H9 (cell line): ENCODE measurements around the gene BCL11B. TPM values are rescaled to one million over a fixed set of nuclear protein-coding genes. Genes with fewer than 3 reads are reported as not detected.

Source experiments
- DNase-seq: peaks from one replicate; pipeline ENCODE4 v3.0.0-alpha.2; 2017
- H2AFZ ChIP-seq: one replicate; pipeline ENCODE4 v1.6.1; 2013; ENCODE audit warnings: mild to moderate bottlenecking, low read length, control low read depth, moderate library complexity
- H2AK5ac ChIP-seq: 2 replicates; pipeline ENCODE4 v1.6.1; 2013; ENCODE audit warnings: low read length, control low read depth, mixed read lengths; ENCODE audit not compliant: insufficient read length
- H2BK120ac ChIP-seq: one replicate; pipeline ENCODE4 v1.6.1; 2013; ENCODE audit warnings: low read depth, mild to moderate bottlenecking, low read length, control low read depth, inconsistent platforms; ENCODE audit not compliant: poor library complexity, severe bottlenecking
- H2BK12ac ChIP-seq: 2 replicates; pipeline ENCODE4 v1.6.1; 2013; ENCODE audit warnings: low read length, control low read depth, mixed read lengths, low read depth; ENCODE audit not compliant: insufficient read length
- H2BK15ac ChIP-seq: 2 replicates; pipeline ENCODE4 v1.6.1; 2013; ENCODE audit warnings: low read depth, low read length, control low read depth
- H2BK20ac ChIP-seq: one replicate; pipeline ENCODE4 v1.6.1; 2013; ENCODE audit warnings: low read depth, mild to moderate bottlenecking, low read length, control low read depth, inconsistent platforms; ENCODE audit not compliant: poor library complexity, severe bottlenecking
- H2BK5ac ChIP-seq: 2 replicates; pipeline ENCODE4 v1.6.1; 2013; ENCODE audit warnings: low read length, control low read depth, mixed read lengths; ENCODE audit not compliant: insufficient read length
- H3K14ac ChIP-seq: 2 replicates; pipeline ENCODE4 v1.6.1; 2013; ENCODE audit warnings: low read length, control low read depth; ENCODE audit not compliant: insufficient read depth
- H3K18ac ChIP-seq: 2 replicates; pipeline ENCODE4 v1.6.1; 2013; ENCODE audit warnings: low read depth, mild to moderate bottlenecking, mixed read lengths, low read length, control low read depth; ENCODE audit not compliant: insufficient read length
- H3K23ac ChIP-seq: 2 replicates; pipeline ENCODE4 v1.6.1; 2013; ENCODE audit warnings: low read length, control low read depth, mixed read lengths, low read depth; ENCODE audit not compliant: insufficient read length
- H3K23me2 ChIP-seq: 2 replicates; pipeline ENCODE4 v1.6.1; 2013; ENCODE audit warnings: low read depth, mild to moderate bottlenecking, mixed read lengths, low read length, control low read depth; ENCODE audit not compliant: insufficient read length, poor library complexity, severe bottlenecking
- H3K27ac ChIP-seq: 2 replicates; pipeline ENCODE4 v1.5.1; 2013; ENCODE audit warnings: low read length, control low read depth, mixed read lengths, low read depth; ENCODE audit not compliant: insufficient read length
- H3K27me3 ChIP-seq: 2 replicates; pipeline ENCODE4 v1.6.1; 2013; ENCODE audit warnings: low read length, control low read depth, inconsistent platforms; ENCODE audit not compliant: insufficient read depth
- H3K4ac ChIP-seq: 2 replicates; pipeline ENCODE4 v1.6.1; 2013; ENCODE audit warnings: low read depth, mild to moderate bottlenecking, control low read depth, inconsistent platforms, low read length, moderate library complexity
- H3K4me1 ChIP-seq: 2 replicates; pipeline ENCODE4 v1.6.1; 2013; ENCODE audit warnings: low read length, control low read depth, inconsistent platforms; ENCODE audit not compliant: insufficient read depth
- H3K4me2 ChIP-seq: 2 replicates; pipeline ENCODE4 v1.6.1; 2013; ENCODE audit warnings: low read length, control low read depth, mixed read lengths; ENCODE audit not compliant: insufficient read length, insufficient read depth
- H3K56ac ChIP-seq: 2 replicates; pipeline ENCODE4 v1.6.1; 2013; ENCODE audit warnings: low read depth, mild to moderate bottlenecking, mixed read lengths, low read length, control low read depth; ENCODE audit not compliant: insufficient read length
- H3K79me1 ChIP-seq: 2 replicates; pipeline ENCODE4 v1.6.1; 2013; ENCODE audit warnings: low read depth, mild to moderate bottlenecking, moderate library complexity, low read length, control low read depth, inconsistent platforms; ENCODE audit not compliant: insufficient read depth, poor library complexity, severe bottlenecking
- H3K79me2 ChIP-seq: 2 replicates; pipeline ENCODE4 v1.6.1; 2013; ENCODE audit warnings: low read length, control low read depth, inconsistent platforms; ENCODE audit not compliant: insufficient read depth
- H3K9ac ChIP-seq: 2 replicates; pipeline ENCODE4 v1.6.1; 2013; ENCODE audit warnings: low read length, control low read depth, mixed read lengths; ENCODE audit not compliant: insufficient read length; ENCODE audit errors: extremely low read depth
- H3K9me3 ChIP-seq: one replicate; pipeline ENCODE4 v1.6.1; 2013; ENCODE audit warnings: low read depth, low read length, inconsistent platforms; ENCODE audit not compliant: control insufficient read depth
- H3T11ph ChIP-seq: one replicate; pipeline ENCODE4 v1.6.1; 2013; ENCODE audit warnings: mild to moderate bottlenecking, low read length, control low read depth, inconsistent platforms
- H4K20me1 ChIP-seq: one replicate; pipeline ENCODE4 v1.6.1; 2013; ENCODE audit not compliant: control insufficient read depth, insufficient read length, insufficient read depth
- H4K5ac ChIP-seq: 2 replicates; pipeline ENCODE4 v1.6.1; 2013; ENCODE audit warnings: low read depth, mild to moderate bottlenecking, mixed read lengths, low read length, control low read depth; ENCODE audit not compliant: insufficient read length
- H4K8ac ChIP-seq: replicated peaks from 2 replicates; pipeline ENCODE4 v1.6.1; 2013; ENCODE audit warnings: low read length, control low read depth, mixed read lengths, low read depth; ENCODE audit not compliant: insufficient read length
- H4K91ac ChIP-seq: 2 replicates; pipeline ENCODE4 v1.6.1; 2013; ENCODE audit warnings: low read depth, mild to moderate bottlenecking, moderate library complexity, mixed read lengths, low read length, control low read depth; ENCODE audit not compliant: insufficient read length
- H3K27ac Mint-ChIP-seq, 3 experiments: 2 replicates in 2 of 3; 3 replicates in 1 of 3; pipeline ENCODE4 v1.8.0; 2020 to 2021; ENCODE audit warnings: mixed read lengths in 3 of 3, mild to moderate bottlenecking in 1 of 3, moderate library complexity in 1 of 3
- H3K27me3 Mint-ChIP-seq: 2 replicates; pipeline ENCODE4 v1.8.0; 2021; ENCODE audit warnings: low read depth, mild to moderate bottlenecking, moderate library complexity, mixed read lengths
- H3K36me3 Mint-ChIP-seq, 3 experiments: 2 replicates in 2 of 3; 3 replicates in 1 of 3; pipeline ENCODE4 v1.8.0; 2020 to 2021; ENCODE audit warnings: low read depth in 3 of 3, mixed read lengths in 3 of 3; ENCODE audit not compliant: insufficient read depth in 1 of 3
- H3K4me1 Mint-ChIP-seq, 2 experiments: 2 replicates each; pipeline ENCODE4 v1.8.0; 2020; ENCODE audit warnings: mixed read lengths in 2 of 2
- H3K4me3 Mint-ChIP-seq, 2 experiments: 2 replicates in 1 of 2; 3 replicates in 1 of 2; pipeline ENCODE4 v1.8.0; 2020 to 2021; ENCODE audit warnings: mild to moderate bottlenecking in 2 of 2, mixed read lengths in 2 of 2, moderate library complexity in 1 of 2
- H3K9me3 Mint-ChIP-seq, 2 experiments: 2 replicates in 1 of 2; 3 replicates in 1 of 2; pipeline ENCODE4 v1.8.0; 2020; ENCODE audit warnings: mild to moderate bottlenecking in 2 of 2, mixed read lengths in 2 of 2, moderate library complexity in 1 of 2
- WGBS: extraction: QIAGEN DNeasy Blood & Tissue Kit; methylation state at CpG from one replicate; pipeline ENCODE4 v1.1.7; 2013; ENCODE audit warnings: missing lambda C conversion rate, low lambda C conversion rate, mixed read lengths; ENCODE audit not compliant: insufficient read length; ENCODE audit errors: extremely low coverage; 5-methylcytosine and 5-hydroxymethylcytosine counted together
- total RNA-seq: library from RNA; stranded (reverse); gene quantifications from 2 replicates; pipeline ENCODE4 v1.2.1, GENCODE V29; 2021
- TF ChIP-seq, protein P1 (sequence below): fragments of 200-600 bp; sonication (generic); conservative IDR thresholded peaks from 3 replicates; pipeline ENCODE4 v1.8.0; 2021; ENCODE audit warnings: antibody characterized with exemption, mild to moderate bottlenecking

BCL11B gene
- total RNA-seq, 1 experiment from 2014 or later: 4.9 TPM

DNA sequence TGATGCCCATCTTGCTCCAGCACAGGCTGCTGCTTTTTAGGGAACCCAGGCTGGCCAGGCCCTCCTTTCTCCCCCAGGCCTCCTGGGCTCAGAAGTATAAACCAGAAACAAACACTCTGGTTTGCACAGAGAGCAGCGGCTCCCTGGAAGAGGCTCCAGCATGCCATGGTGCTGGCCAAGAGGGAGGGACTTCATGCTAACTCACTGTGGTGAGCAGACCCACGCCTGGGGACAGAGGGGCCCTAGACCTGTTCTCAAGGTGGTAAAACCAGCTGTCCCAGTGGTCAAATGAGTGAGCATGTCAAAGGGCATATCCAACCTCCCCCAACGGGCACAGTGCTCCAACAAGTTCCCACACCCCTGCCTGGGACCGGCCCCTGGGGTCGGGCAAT lies 15.5 kb downstream of the BCL11B start:
- Mint-ChIP-seq H3K4me3 (no peak overlapping the region), H3K9me3 (no peaks in the 10 kb centered on the region), H3K27me3 (no peaks in the 10 kb centered on the region), H3K36me3 (peaks cover 0 to 9% (median 1%) of the 10 kb centered on the region in 3 experiments; a peak in 2 of 7 replicates), H3K27ac (no peak overlapping the region), H3K4me1 (peaks cover 51 to 56% of the 10 kb centered on the region in 2 experiments)
- Histone ChIP-seq H3K27me3 (no peaks in the 10 kb centered on the region), H3K14ac (no peak overlapping the region), H3K27ac (no peak overlapping the region), H3K79me2 (peaks cover 5% of the 10 kb centered on the region; the same call in 1 of the 2 replicates), H2AFZ (no peak overlapping the region), H3K4ac (no peak overlapping the region), H4K91ac (no peak overlapping the region), H3K56ac (no peak overlapping the region), H2BK5ac (no peak overlapping the region), H3K79me1 (no peaks in the 10 kb centered on the region), H3K18ac (no peak overlapping the region), H3K23me2 (no peaks in the 10 kb centered on the region), H3K9ac (no peak overlapping the region), H3K4me2 (no peak overlapping the region), H3T11ph (no peak overlapping the region), H3K9me3 (no peaks in the 10 kb centered on the region), H2BK20ac (no peak overlapping the region), H2BK15ac (no peak overlapping the region), H2BK12ac (no peak overlapping the region), H3K4me1 (peaks cover 9% of the 10 kb centered on the region), H3K23ac (no peak overlapping the region), H4K20me1 (no peaks in the 10 kb centered on the region), H2BK120ac (no peak overlapping the region), H2AK5ac (no peak overlapping the region), H4K5ac (no peak overlapping the region), H4K8ac (no peak overlapping the region)
- no CpG with 5 or more reads among the region's 5 CpGs for WGBS
- DNase-seq: no peak
- TF ChIP-seq, protein P1, sequence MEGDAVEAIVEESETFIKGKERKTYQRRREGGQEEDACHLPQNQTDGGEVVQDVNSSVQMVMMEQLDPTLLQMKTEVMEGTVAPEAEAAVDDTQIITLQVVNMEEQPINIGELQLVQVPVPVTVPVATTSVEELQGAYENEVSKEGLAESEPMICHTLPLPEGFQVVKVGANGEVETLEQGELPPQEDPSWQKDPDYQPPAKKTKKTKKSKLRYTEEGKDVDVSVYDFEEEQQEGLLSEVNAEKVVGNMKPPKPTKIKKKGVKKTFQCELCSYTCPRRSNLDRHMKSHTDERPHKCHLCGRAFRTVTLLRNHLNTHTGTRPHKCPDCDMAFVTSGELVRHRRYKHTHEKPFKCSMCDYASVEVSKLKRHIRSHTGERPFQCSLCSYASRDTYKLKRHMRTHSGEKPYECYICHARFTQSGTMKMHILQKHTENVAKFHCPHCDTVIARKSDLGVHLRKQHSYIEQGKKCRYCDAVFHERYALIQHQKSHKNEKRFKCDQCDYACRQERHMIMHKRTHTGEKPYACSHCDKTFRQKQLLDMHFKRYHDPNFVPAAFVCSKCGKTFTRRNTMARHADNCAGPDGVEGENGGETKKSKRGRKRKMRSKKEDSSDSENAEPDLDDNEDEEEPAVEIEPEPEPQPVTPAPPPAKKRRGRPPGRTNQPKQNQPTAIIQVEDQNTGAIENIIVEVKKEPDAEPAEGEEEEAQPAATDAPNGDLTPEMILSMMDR: no peak
